Neural cell (in vitro differentiated cells): ENCODE measurements around the gene WDR13. TPM values are rescaled to one million over a fixed set of nuclear protein-coding genes. Genes with fewer than 3 reads are reported as not detected.

Experiments used
- H2AFZ ChIP-seq: fragments of 200-600, 300-800 bp; sonication (generic), shearing (Covaris generic); 2 replicates; pipeline ENCODE4 v1.6.0; 2014; ENCODE audit warnings: low read depth, mild to moderate bottlenecking, antibody characterized with exemption, low read length, moderate library complexity
- H3F3A ChIP-seq: fragments of 200-600 bp; shearing (Covaris generic); 2 replicates; pipeline ENCODE4 v1.6.1; 2016; ENCODE audit warnings: mild to moderate bottlenecking, moderate library complexity, mixed read lengths, antibody characterized with exemption, low read length; ENCODE audit not compliant: insufficient read depth, poor library complexity, severe bottlenecking
- H3K27ac ChIP-seq: fragments of 200-600, 300-800 bp; sonication (generic), shearing (Covaris generic); 2 replicates; pipeline ENCODE4 v1.5.1; 2014; ENCODE audit warnings: mild to moderate bottlenecking, low read length, moderate library complexity
- H3K27me3 ChIP-seq: fragments of 300-800, 200-600 bp; sonication (generic), shearing (Covaris generic); 2 replicates; pipeline ENCODE4 v1.6.0; 2014; ENCODE audit warnings: mild to moderate bottlenecking, low read depth, low read length, moderate library complexity; ENCODE audit not compliant: insufficient read depth
- H3K36me3 ChIP-seq: fragments of 300-800, 200-600 bp; sonication (generic), shearing (Covaris generic); 2 replicates; pipeline ENCODE4 v1.5.1; 2014; ENCODE audit warnings: mild to moderate bottlenecking, antibody characterized with exemption, low read length, moderate library complexity; ENCODE audit not compliant: insufficient read depth
- H3K4me2 ChIP-seq: fragments of 300-800, 200-600 bp; sonication (generic), shearing (Covaris generic); 2 replicates; pipeline ENCODE4 v1.6.0; 2014; ENCODE audit warnings: mild to moderate bottlenecking, low read length
- H3K4me3 ChIP-seq: fragments of 300-800, 200-600 bp; sonication (generic), shearing (Covaris generic); 2 replicates; pipeline ENCODE4 v1.5.1; 2014; ENCODE audit warnings: mild to moderate bottlenecking, low read length, moderate library complexity
- H3K79me2 ChIP-seq: fragments of 200-600 bp; shearing (Covaris generic); replicated peaks from 2 replicates; pipeline ENCODE4 v1.6.0; 2014; ENCODE audit warnings: mild to moderate bottlenecking, low read length, moderate library complexity; ENCODE audit not compliant: insufficient read depth
- H3K9ac ChIP-seq: fragments of 300-800, 200-600 bp; sonication (generic), shearing (Covaris generic); 2 replicates; pipeline ENCODE4 v1.6.1; 2016; ENCODE audit warnings: mild to moderate bottlenecking, low read length, mixed read lengths
- H3K9me2 ChIP-seq: fragments of 200-600 bp; shearing (Covaris generic); 2 replicates; pipeline ENCODE4 v1.6.1; 2016; ENCODE audit warnings: mild to moderate bottlenecking, low read length, mixed read lengths; ENCODE audit not compliant: insufficient read depth
- H3K9me3 ChIP-seq: fragments of 200-600, 300-800 bp; sonication (generic), shearing (Covaris generic); 2 replicates; pipeline ENCODE4 v1.6.1; 2016; ENCODE audit warnings: mild to moderate bottlenecking, mixed run types, low read length, moderate library complexity, mixed read lengths
- H4K20me1 ChIP-seq: fragments of 200-600 bp; shearing (Covaris generic); 2 replicates; pipeline ENCODE4 v1.6.1; 2016; ENCODE audit warnings: mild to moderate bottlenecking, mixed run types; ENCODE audit not compliant: insufficient read depth
- EP300 ChIP-seq: fragments of 450-650 bp; conservative IDR thresholded peaks from 2 replicates; pipeline ENCODE4 v1.6.1; 2014; ENCODE audit warnings: antibody characterized with exemption, mild to moderate bottlenecking, moderate library complexity; ENCODE audit not compliant: poor library complexity, severe bottlenecking
- EZH2 ChIP-seq: fragments of 200-600, 300-800 bp; shearing (Covaris generic), sonication (generic); IDR thresholded peaks from 2 replicates; pipeline ENCODE4 v1.6.1; 2014; ENCODE audit warnings: antibody characterized with exemption, low read length, borderline replicate concordance, mild to moderate bottlenecking; ENCODE audit not compliant: insufficient read depth, poor library complexity, severe bottlenecking
- MXI1 ChIP-seq: fragments of 450-650 bp; conservative IDR thresholded peaks from 2 replicates; pipeline ENCODE4 v1.6.1; 2014; ENCODE audit warnings: antibody characterized with exemption, mild to moderate bottlenecking; ENCODE audit not compliant: poor library complexity, severe bottlenecking
- POLR2AphosphoS5 ChIP-seq: IDR thresholded peaks from 2 replicates; pipeline ENCODE4 v1.6.1; 2012
- RAD21 ChIP-seq: fragments of 450-650 bp; conservative IDR thresholded peaks from 2 replicates; pipeline ENCODE4 v1.6.1; 2014; ENCODE audit warnings: antibody characterized with exemption, mild to moderate bottlenecking, moderate library complexity
- REST ChIP-seq: IDR thresholded peaks from 2 replicates; pipeline ENCODE4 v1.6.1; 2012; ENCODE audit warnings: borderline replicate concordance
- SMC3 ChIP-seq: fragments of 450-650 bp; conservative IDR thresholded peaks from 2 replicates; pipeline ENCODE4 v1.6.1; 2014; ENCODE audit warnings: antibody characterized with exemption, mild to moderate bottlenecking, moderate library complexity; ENCODE audit not compliant: poor library complexity
- TAF1 ChIP-seq: IDR thresholded peaks from 2 replicates; pipeline ENCODE4 v1.6.1; 2012; ENCODE audit warnings: low read depth
- polyA plus RNA-seq: library from polyadenylated mRNA; depleted of rRNA; stranded (reverse); fragments of >200 nt; gene quantifications from 2 replicates; pipeline ENCODE4 v1.2.3, GENCODE V29; 2014
- TF ChIP-seq, protein P1 (sequence below): fragments of 450-650 bp; IDR thresholded peaks from 2 replicates; pipeline ENCODE4 v1.5.1; 2014; ENCODE audit warnings: antibody characterized with exemption, mild to moderate bottlenecking, moderate library complexity; ENCODE audit not compliant: poor library complexity, severe bottlenecking

WDR13 gene
- polyA plus RNA-seq, 1 donor from 2014 or later: 210 TPM

- Histone ChIP-seq H3F3A (no peaks in the 10 kb centered on the region), H3K9me3 (no peaks in the 10 kb centered on the region), H2AFZ (no peak overlapping the region), H3K79me2 (peaks cover 1% of the 10 kb centered on the region), H3K36me3 (no peaks in the 10 kb centered on the region), H4K20me1 (no peaks in the 10 kb centered on the region), H3K27ac (no peak overlapping the region), H3K4me2 (no peak overlapping the region), H3K9me2 (no peaks in the 10 kb centered on the region), H3K9ac (no peak overlapping the region), H3K27me3 (no peaks in the 10 kb centered on the region), H3K4me3 (no peak overlapping the region)
- TF ChIP-seq REST (no peak), EP300 (no peak), MXI1 (no peak), SMC3 (no peak), EZH2 (no peak), POLR2AphosphoS5 (no peak), RAD21 (no peak), TAF1 (no peak)
- TF ChIP-seq, protein P1, sequence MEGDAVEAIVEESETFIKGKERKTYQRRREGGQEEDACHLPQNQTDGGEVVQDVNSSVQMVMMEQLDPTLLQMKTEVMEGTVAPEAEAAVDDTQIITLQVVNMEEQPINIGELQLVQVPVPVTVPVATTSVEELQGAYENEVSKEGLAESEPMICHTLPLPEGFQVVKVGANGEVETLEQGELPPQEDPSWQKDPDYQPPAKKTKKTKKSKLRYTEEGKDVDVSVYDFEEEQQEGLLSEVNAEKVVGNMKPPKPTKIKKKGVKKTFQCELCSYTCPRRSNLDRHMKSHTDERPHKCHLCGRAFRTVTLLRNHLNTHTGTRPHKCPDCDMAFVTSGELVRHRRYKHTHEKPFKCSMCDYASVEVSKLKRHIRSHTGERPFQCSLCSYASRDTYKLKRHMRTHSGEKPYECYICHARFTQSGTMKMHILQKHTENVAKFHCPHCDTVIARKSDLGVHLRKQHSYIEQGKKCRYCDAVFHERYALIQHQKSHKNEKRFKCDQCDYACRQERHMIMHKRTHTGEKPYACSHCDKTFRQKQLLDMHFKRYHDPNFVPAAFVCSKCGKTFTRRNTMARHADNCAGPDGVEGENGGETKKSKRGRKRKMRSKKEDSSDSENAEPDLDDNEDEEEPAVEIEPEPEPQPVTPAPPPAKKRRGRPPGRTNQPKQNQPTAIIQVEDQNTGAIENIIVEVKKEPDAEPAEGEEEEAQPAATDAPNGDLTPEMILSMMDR: no peak
Measured at GRCh38 chrX:48569958-48570357, 27.3 kb upstream of the WDR13 start.

GRCh38 chrX:48573690-48574269, 23.5 kb upstream of the WDR13 start:
- Histone ChIP-seq H3K79me2 (peaks cover 9% of the 10 kb centered on the region), H3K4me2 (peak overlapping the region; percentile 39), H3K4me3 (peak overlapping the region; percentile 87), H3K27ac (peak overlapping the region; percentile 97), H3K27me3 (no peaks in the 10 kb centered on the region), H3K9me2 (no peaks in the 10 kb centered on the region), H3K9me3 (no peaks in the 10 kb centered on the region), H4K20me1 (no peaks in the 10 kb centered on the region), H2AFZ (peak overlapping the region; percentile 56), H3K36me3 (no peaks in the 10 kb centered on the region), H3K9ac (peak overlapping the region; percentile 96), H3F3A (no peaks in the 10 kb centered on the region)
- TF ChIP-seq REST: no peak
- no peak for TF ChIP-seq SMC3
- no peak for TF ChIP-seq MXI1
- no peak for TF ChIP-seq EP300
- TF ChIP-seq EZH2: no peak
- TF ChIP-seq RAD21: no peak
- no peak for TF ChIP-seq POLR2AphosphoS5
- no peak for TF ChIP-seq TAF1
- TF ChIP-seq, protein P1: no peak
